HG03439 (cell line): ENCODE measurements around the gene POLR2H.

Experiments used
- ATAC-seq: cut with Tn5 transposase; IDR thresholded peaks from one replicate; pipeline ENCODE4 v1.9.1; 2021; ENCODE audit warnings: mild to moderate bottlenecking, moderate library complexity; ENCODE audit not compliant: unreplicated experiment

Gene POLR2H

DNA sequence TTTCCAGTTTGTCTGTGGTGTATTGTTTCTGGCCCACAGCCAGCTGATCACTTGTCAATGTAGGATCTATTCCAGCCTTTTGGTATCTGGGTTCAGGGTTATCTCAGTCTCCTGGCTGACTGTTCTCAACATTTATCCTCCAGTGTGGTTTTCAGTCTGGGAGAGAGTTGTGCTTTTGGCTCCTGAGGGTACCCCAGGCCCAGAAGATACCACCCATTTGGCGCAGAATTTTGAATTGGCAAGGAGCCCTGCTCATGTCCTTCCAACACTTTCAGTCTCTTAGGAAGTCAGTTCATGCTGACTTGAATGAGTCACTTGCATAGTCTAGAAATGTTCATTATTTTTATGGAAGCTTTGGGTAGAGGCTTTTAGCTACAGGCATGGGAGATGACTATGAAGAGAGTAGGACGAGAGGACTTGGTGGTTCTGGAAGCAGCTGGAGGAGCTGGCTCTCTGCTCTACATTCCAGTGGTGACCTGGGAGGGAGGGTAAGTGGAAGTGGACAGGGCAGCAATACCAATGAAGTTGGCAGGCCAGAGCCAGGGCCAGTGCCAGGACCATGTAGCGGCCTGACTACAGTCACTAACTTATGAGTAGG lies 7.2 kb downstream of the POLR2H start:
- ATAC-seq, result no peak

DNA sequence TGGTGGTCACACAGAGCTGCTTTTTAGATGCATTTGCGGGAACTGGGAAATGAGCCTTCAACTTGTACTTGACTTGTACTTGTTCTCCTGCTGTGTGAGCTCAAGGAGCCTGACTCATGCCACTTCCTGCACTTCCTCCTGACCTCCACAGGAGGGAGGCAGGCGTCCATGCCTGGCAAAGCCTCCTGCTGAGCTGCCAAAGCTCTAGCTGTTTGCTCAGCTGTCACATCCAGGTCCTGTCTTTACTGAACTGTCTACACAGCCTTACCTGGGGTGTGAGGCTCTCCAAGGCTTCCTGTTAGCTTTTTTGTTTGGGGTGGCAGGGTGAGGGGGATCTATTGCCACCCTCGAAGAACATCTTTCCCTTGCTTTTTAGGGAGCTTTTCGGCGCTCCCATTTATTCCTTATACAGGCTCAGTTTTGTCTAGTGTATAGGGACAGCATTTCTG lies 10.1 kb downstream of the POLR2H start:
- ATAC-seq, result peak; percentile 58

DNA sequence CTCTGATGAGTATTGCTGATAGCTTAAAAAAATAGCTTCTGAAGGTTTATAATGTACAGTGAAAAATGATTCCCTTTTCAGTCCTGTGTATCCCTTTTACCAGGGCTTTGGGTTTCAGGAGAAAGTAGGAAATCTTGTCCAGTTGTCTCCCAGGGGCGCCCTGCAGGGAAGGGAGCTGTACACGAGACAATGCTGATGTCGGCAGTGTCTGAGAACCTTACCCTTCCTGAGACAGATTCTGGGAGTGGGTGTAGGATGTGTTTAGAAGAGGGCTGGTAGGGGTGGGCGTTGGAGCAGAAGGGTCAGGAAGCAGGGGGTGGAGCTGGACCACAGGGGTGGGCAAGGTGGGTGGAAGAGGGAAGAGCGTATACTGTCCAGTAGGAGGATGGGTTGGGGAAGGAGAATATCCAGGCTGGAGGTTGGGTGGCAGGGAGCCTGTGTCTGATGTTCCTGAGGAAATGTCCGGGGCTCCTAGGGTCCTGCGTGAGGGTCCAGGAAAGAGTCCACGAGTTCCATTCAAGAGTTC lies 10.8 kb downstream of the POLR2H start:
- no peak for ATAC-seq

DNA sequence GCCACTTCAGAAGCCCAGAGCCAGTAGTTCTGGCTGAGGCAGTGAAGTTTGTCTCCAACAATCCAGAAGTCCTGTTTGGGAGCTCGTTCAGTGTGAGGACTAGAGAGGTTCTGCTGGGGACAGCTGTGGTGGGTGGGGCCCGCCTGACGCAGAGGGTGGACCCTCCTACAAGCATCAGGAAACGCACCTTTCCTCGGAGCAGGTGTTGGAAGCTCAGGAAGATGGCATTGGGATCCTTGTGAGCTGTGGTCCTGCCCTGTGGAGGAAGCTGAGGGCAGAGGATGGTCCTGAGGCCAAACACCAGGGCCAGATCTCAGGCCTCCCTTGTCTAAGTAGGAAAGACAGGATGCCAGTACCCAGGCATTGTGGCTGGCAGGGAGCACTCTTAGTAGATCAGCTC lies 11.4 kb downstream of the POLR2H start:
- no peak for ATAC-seq

DNA sequence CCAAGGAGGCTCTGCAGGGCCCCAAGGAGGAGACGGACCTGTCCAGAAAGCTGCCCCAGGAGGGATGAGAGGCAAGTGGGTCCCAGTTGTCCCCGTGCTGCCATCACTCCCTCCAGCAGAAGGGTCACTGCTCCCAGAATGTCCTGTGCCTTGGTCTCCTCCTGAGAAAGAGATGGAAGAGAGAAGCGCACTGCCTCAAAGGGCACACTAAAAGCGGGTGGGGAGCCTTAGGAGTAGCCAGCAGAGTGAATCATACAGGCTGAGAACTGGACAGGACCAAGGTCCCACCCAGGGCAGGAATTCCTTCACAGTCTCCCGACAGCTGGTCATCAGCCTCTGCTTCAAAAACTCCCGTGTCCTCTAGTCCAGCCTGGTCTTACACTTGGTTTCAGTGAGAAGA lies 11.9 kb downstream of the POLR2H start:
- ATAC-seq, result no peak

DNA sequence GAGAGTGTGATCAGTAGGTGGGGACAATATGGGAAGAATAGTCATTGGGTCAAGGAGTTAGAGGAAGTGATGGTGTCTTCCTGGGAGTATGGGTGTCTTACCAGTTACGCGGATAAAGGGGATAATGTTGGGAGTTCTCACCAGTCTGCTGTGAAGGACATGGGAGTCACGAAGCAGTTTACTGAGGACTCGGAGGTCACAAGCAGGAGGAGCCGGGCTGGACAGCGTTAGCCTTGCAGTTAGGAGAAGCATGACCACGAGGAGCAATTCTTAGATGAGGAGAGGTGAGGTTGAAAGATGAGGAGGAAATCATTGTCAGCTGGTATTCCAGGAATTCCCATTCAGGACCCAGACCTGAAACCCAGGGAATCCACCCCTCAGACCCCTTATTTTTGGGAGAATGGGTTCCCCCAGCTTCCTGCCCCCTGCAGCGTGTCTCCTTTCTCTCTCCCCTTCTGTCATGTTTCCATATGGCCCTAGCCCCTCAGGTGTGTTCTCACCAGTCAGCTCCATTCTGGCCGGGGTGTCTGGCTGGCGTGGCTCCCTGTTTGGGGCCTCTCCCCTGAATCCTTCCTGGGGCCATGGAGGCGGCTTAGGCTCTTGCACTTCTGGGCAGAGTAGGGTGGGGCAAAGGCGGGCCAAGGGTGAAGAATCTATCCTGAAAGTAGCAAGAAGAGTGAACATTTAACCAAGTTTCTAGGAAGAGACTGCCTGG lies 14.4 kb downstream of the POLR2H start:
- ATAC-seq, result no peak

DNA sequence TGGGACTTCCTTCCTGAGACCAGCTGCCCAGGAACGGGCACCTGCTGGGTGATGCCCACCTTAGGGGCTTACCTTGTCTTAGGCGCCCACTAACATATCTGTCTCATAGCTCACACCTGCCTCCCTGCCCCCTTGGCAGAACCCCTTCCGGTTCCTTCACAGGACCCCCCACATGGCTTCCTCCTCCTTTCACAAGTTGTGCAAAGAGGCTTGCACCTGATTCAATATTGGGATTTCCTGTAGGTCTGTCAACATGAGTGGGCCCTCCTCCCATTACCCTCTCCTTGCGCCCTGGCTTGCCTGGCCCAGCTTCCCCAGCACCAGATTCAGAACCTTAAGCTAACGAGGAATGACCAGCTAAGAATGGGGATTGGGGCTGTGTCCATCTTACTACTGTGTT lies 15.9 kb downstream of the POLR2H start:
- ATAC-seq, result no peak

DNA sequence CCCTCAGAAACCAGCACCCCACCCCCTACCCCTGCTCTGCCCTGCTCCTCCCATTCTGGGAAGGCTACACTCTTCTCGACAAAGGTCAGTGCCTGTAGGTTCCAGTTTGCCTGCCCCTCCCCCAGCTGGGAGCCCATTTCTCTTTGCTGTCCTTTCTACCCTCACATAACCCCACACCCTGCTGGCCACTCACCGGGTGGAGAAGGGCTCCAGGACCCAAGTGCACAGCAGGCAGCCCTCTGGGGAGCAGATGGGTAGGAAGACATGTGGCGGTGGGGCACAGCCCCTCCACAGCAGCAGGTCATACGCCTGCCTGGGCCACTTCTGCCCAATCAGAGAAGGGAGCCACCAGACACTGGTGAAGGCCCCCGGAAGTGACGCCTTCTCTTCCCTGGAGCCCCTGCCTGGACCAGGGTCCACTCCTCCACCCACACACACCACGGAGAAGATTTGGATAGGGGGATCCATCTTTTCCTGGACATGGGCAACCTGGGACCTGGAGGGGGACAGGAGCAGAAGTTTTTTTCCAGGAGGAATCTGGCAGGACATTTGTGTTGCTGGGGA lies 16.5 kb downstream of the POLR2H start, which contains the start of gene THPO:
Gene THPO, minus strand, starts transcription at position 326 of the 564 bp plus-strand sequence. CDS start 1,948 bp downstream, outside the sequence.
- no peak for ATAC-seq

DNA sequence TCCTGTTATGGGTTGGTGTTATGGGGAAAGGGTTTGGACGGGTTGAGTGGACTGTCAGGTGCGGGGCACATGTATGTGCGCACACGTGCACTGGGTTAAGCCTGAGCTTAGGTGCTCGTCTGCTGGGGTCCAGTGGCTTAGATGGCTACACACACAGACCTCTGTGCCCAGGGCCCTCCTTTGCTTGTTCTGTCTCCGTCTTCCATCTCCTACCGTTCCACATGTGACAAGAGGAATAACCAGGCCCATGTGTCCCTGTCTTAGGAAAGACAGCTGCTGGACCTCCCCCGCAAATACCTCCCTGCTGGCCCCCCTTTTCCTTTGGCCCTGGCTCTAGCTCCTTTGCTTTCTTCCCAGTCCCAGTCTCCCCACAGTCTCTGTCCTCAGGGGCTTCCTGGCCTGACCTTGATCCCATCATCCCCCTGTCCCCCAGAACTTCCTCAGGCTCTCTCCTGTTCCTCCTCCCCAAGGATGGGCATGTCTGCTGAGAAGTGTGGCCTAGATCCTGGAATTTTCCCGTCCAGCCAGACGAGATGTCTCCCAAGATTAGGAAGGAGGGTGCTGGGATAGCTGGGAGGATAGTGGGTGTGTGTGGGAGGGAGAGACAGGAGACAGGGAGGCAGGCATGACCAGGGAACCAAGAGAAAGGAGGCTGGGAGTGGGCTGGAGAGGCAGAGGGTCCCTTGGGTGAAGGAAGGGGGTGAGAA lies 17.3 kb downstream of the POLR2H start:
- no peak for ATAC-seq

DNA sequence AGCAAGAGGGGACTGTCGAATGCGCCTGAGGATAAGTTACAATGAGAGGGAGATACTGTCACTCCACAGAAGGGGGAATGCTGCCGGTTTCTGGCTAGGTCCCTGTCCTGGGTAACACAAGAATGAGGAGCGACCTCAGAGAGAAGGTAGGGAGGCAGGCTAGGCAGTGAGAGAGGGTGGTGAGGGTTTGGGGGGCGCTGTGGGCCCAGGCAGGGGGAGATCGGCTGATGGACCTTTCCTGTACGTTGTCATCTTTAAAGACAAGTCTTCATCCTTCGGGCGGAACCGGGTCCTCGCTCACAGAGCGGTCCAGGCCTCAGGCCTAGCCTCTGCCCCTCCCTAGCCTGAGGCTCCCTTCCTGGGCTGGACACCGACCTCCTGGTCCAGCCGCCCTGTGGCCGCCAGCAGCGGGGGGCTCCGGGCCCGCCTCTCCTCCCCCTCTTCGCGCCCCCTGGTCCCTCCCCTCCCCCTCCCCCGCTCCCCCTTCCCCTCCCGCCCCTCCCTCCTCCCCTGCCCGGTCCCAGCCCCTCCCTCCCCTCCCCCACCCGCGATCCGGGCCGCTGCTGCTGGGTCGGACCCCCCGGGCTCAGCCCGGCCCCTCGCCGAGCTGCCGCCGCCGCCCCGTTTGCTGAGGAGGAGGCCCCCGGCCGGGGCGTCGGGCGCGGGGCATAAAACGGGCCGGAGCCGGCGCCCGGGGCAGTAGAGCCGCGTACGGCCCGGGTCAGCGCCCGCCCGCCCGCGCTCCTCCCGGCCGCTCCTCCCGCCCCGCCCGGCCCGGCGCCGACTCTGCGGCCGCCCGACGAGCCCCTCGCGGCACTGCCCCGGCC lies 18.1 kb downstream of the POLR2H start, which contains the start of gene CHRD:
Gene CHRD, plus strand, starts transcription at position 697 of the 827 bp plus-strand sequence. CDS start 265 bp downstream, outside the sequence.
- ATAC-seq, result no peak

DNA sequence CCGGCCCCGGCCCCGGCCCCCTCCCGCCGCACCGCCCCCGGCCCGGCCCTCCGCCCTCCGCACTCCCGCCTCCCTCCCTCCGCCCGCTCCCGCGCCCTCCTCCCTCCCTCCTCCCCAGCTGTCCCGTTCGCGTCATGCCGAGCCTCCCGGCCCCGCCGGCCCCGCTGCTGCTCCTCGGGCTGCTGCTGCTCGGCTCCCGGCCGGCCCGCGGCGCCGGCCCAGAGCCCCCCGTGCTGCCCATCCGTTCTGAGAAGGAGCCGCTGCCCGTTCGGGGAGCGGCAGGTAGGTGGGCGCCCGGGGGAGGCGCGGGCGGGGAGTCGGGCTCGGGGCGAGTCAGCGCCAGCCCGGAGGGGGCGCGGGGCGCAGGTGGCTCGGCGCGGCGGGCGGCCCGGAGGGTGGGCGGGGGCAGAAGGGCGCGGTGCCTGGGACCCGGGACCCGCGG lies 18.7 kb downstream of the POLR2H start:
- no peak for ATAC-seq

DNA sequence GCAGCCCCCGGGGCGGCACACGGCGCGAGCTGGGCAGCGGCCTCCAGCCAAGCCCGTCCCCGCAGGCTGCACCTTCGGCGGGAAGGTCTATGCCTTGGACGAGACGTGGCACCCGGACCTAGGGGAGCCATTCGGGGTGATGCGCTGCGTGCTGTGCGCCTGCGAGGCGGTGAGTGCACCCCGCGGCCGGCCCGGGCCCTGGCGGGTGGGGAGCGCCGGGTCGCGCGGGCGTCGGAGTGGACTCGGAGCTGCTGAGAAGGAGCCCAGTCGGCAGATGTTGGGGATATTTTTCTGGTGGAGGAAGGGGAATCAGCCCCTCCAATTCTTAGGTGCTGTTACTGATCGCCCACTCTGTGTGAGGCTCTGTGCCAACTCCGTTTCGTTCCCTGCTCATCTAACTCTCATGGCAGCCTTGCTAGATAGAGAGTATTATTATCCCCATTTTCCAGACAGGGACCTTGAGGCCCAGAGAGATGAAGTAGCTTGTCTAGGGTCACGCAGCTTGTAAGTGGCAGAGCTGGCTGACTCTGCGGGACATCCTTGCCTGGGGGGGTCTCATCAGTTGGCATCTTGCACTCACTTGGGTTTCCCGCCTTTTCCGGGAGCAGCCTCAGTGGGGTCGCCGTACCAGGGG lies 19.2 kb downstream of the POLR2H start:
- ATAC-seq, result no peak

DNA sequence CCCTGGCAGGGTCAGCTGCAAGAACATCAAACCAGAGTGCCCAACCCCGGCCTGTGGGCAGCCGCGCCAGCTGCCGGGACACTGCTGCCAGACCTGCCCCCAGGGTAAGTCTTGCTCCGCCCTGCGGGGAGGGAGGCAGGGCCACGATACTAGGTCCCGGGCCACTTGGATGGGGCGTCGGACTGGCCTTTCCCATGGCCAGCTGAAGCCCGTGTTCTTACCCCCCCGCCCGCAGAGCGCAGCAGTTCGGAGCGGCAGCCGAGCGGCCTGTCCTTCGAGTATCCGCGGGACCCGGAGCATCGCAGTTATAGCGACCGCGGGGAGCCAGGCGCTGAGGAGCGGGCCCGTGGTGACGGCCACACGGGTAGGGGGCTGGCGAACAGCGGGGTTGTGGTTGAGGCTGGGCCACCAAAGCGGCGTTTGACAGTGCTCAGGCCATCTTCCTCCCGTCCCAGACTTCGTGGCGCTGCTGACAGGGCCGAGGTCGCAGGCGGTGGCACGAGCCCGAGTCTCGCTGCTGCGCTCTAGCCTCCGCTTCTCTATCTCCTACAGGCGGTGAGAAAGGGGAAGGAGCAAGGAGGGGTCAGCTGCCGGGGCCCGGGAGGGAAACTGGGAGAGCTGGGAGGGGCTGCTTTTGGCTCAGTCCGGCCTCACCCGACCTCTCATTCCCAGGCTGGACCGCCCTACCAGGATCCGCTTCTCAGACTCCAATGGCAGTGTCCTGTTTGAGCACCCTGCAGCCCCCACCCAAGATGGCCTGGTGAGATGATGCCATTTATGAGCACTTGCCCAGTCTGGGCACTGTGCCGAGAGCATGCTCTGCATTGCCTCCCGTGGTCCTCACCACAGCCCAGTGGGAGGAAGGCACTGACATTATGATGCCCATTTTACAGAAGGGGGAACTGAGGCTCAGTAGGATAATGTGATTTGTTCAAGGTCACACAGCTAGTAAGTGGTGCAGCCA lies 20.0 kb downstream of the POLR2H start:
- no peak for ATAC-seq

DNA sequence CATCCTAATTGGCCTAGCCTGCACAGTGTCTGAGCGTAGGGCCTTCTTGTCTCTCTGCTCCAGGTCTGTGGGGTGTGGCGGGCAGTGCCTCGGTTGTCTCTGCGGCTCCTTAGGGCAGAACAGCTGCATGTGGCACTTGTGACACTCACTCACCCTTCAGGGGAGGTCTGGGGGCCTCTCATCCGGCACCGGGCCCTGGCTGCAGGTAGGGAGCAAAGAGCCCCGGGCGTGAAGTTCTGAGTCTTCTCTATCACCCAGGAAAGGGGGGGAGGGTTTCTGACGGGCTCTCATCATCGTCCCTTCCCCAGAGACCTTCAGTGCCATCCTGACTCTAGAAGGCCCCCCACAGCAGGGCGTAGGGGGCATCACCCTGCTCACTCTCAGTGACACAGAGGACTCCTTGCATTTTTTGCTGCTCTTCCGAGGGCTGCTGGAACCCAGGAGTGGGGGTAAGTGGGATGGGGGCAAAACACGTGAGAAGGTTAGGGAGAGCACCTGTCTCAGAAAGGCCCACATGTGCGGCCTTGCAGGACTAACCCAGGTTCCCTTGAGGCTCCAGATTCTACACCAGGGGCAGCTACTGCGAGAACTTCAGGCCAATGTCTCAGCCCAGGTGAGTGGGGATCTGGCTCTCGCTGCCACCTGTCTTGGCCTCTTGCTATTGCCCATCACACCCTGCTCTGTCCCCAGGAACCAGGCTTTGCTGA lies 21.0 kb downstream of the POLR2H start:
- ATAC-seq, result no peak

DNA sequence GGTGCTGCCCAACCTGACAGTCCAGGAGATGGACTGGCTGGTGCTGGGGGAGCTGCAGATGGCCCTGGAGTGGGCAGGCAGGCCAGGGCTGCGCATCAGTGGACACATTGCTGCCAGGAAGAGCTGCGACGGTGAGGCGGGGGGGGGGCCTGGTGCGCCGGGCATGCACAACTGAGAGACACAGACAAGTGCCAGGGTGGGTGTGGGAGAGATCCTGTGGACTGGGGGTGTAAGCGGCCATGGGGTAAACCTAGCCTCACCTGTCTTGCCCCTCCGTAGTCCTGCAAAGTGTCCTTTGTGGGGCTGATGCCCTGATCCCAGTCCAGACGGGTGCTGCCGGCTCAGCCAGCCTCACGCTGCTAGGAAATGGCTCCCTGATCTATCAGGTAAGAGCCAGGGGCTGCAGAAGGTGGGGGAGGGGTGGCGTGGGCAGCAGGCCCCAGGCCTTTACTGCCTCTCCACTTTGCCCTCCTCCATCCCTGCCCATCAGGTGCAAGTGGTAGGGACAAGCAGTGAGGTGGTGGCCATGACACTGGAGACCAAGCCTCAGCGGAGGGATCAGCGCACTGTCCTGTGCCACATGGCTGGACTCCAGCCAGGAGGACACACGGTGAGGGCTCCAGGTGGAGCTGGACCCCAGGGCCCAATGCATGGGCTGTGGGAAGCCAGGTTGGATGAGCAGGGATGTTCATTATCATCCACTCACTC lies 21.7 kb downstream of the POLR2H start:
- no peak for ATAC-seq

DNA sequence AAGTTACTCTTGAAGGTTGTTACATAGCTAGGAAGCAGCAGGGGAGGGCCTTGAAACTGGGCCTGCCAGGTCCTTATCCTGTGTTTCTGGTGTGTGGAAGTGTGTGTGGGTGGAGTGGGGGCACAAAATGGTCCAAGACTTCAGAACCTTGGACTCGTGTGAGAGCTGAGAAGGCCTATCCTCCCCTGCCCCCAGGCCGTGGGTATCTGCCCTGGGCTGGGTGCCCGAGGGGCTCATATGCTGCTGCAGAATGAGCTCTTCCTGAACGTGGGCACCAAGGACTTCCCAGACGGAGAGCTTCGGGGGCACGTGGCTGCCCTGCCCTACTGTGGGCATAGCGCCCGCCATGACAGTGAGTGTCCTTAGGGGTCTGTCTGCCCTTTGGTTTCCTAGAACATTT lies 22.8 kb downstream of the POLR2H start:
- ATAC-seq, result no peak

DNA sequence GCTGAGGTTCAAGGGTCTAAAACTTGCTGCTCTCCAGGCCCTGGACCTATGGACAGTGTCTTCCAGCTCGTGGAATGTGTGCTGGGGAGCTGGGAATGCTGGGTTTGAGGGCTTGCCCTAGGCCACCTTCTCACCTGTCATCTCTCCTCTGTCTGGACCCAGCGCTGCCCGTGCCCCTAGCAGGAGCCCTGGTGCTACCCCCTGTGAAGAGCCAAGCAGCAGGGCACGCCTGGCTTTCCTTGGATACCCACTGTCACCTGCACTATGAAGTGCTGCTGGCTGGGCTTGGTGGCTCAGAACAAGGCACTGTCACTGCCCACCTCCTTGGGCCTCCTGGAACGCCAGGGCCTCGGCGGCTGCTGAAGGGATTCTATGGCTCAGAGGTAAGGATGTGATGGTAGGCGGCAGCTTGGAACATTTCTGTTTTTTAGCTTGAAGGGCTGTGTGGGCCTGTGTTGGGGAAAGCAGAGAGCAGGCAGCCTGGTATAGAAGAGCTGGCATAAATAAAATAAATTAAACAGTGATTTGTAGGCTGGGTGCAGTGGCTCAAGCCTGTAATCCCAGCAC lies 23.4 kb downstream of the POLR2H start:
- ATAC-seq, result no peak
